Effector memory CD4-positive, alpha-beta T cell (primary cell): ENCODE measurements around the gene MLLT3.

Source experiments
- DNase-seq, 3 donors: peaks; one replicate each; pipeline ENCODE4 v3.0.0-alpha.2; 2020
- H3K27ac ChIP-seq: 2 replicates; pipeline ENCODE4 v1.7.0; 2013; ENCODE audit warnings: mild to moderate bottlenecking, low read length, moderate library complexity; ENCODE audit not compliant: insufficient read depth, poor library complexity, severe bottlenecking
- H3K27me3 ChIP-seq: replicated peaks from 2 replicates; pipeline ENCODE4 v1.7.0; 2013; ENCODE audit warnings: mild to moderate bottlenecking, low read length; ENCODE audit not compliant: insufficient read depth, control insufficient read depth, poor library complexity, severe bottlenecking
- H3K36me3 ChIP-seq: 2 replicates; pipeline ENCODE4 v1.7.0; 2013; ENCODE audit warnings: mild to moderate bottlenecking, low read length, moderate library complexity; ENCODE audit not compliant: control insufficient read depth, insufficient read depth
- H3K4me1 ChIP-seq: 2 replicates; pipeline ENCODE4 v1.7.0; 2013; ENCODE audit warnings: low read length, mild to moderate bottlenecking; ENCODE audit not compliant: control insufficient read depth, insufficient read depth, poor library complexity, severe bottlenecking
- H3K4me3 ChIP-seq: 2 replicates; pipeline ENCODE4 v1.7.0; 2013; ENCODE audit warnings: low read length, low read depth, mild to moderate bottlenecking; ENCODE audit not compliant: insufficient read depth, poor library complexity, severe bottlenecking
- H3K9me3 ChIP-seq: 2 replicates; pipeline ENCODE4 v1.7.0; 2013; ENCODE audit warnings: mild to moderate bottlenecking, low read length, moderate library complexity; ENCODE audit not compliant: control insufficient read depth

Gene MLLT3

GRCh38 chr9:20630241-20630943 lies 8.1 kb upstream of the MLLT3 start:
- H3K9me3 ChIP-seq, result no peaks in the 10 kb centered on the region
- H3K36me3 ChIP-seq, result no peaks in the 10 kb centered on the region
- no peak overlapping the region for H3K4me3 ChIP-seq
- H3K27ac ChIP-seq, result no peak overlapping the region
- H3K27me3 ChIP-seq, result no peaks in the 10 kb centered on the region
- no peaks in the 10 kb centered on the region for H3K4me1 ChIP-seq
- DNase-seq, result no peak

GRCh38 chr9:20625003-20625349 lies 2.7 kb upstream of the MLLT3 start:
- Histone ChIP-seq H3K4me3 (no peak overlapping the region), H3K9me3 (no peaks in the 10 kb centered on the region), H3K36me3 (no peaks in the 10 kb centered on the region), H3K27ac (no peak overlapping the region), H3K27me3 (no peaks in the 10 kb centered on the region), H3K4me1 (peaks cover 11% of the 10 kb centered on the region)
- no peak for DNase-seq

GRCh38 chr9:20624201-20625002 lies 2.1 kb upstream of the MLLT3 start:
- peak in 1 of 3 donors; percentile 1 for DNase-seq
- no peaks in the 10 kb centered on the region for H3K36me3 ChIP-seq
- no peaks in the 10 kb centered on the region for H3K27me3 ChIP-seq
- H3K27ac ChIP-seq, result peak overlapping the region; percentile 82
- peak overlapping the region; percentile 83 for H3K4me3 ChIP-seq
- H3K4me1 ChIP-seq, result peaks cover 11% of the 10 kb centered on the region
- H3K9me3 ChIP-seq, result no peaks in the 10 kb centered on the region

GRCh38 chr9:20623748-20624124 lies 1.4 kb upstream of the MLLT3 start:
- no peak for DNase-seq
- H3K36me3 ChIP-seq, result no peaks in the 10 kb centered on the region
- H3K27me3 ChIP-seq, result no peaks in the 10 kb centered on the region
- no peaks in the 10 kb centered on the region for H3K9me3 ChIP-seq
- peak overlapping the region; percentile 83 for H3K4me3 ChIP-seq
- peaks cover 13% of the 10 kb centered on the region for H3K4me1 ChIP-seq
- peak overlapping the region; percentile 82 for H3K27ac ChIP-seq

GRCh38 chr9:20623021-20623747 lies 885 bp upstream of the MLLT3 start:
- H3K4me1 ChIP-seq, result peaks cover 18% of the 10 kb centered on the region
- peak overlapping the region; percentile 83 for H3K4me3 ChIP-seq
- peak; percentile 49 to 66 (median 63) for DNase-seq
- no peaks in the 10 kb centered on the region for H3K27me3 ChIP-seq
- H3K27ac ChIP-seq, result peak overlapping the region; percentile 82
- H3K9me3 ChIP-seq, result no peaks in the 10 kb centered on the region
- H3K36me3 ChIP-seq, result no peaks in the 10 kb centered on the region

GRCh38 chr9:20621471-20622329 lies 599 bp downstream of the MLLT3 start:
- peak; percentile 56 to 67 (median 62) for DNase-seq

GRCh38 chr9:20620650-20621470 lies 1.4 kb downstream of the MLLT3 start:
- Histone ChIP-seq H3K27me3 (no peaks in the 10 kb centered on the region), H3K9me3 (no peaks in the 10 kb centered on the region)
- peak; percentile 17 to 50 (median 36) for DNase-seq

More at GRCh38 chr9:20621471-20622329, 599 bp downstream of the MLLT3 start:
- Histone ChIP-seq H3K27ac (peak overlapping the region; percentile 82), H3K27me3 (no peaks in the 10 kb centered on the region), H3K9me3 (no peaks in the 10 kb centered on the region), H3K4me3 (peak overlapping the region; percentile 83), H3K4me1 (peaks cover 18% of the 10 kb centered on the region), H3K36me3 (no peaks in the 10 kb centered on the region)

GRCh38 chr9:20619487-20620200 lies 2.7 kb downstream of the MLLT3 start:
- H3K4me1 ChIP-seq, result peaks cover 16% of the 10 kb centered on the region
- H3K4me3 ChIP-seq, result peak overlapping the region; percentile 83
- DNase-seq, result no peak
- no peaks in the 10 kb centered on the region for H3K36me3 ChIP-seq
- no peak overlapping the region for H3K27ac ChIP-seq
- H3K27me3 ChIP-seq, result no peaks in the 10 kb centered on the region
- no peaks in the 10 kb centered on the region for H3K9me3 ChIP-seq

More at GRCh38 chr9:20620650-20621470, 1.4 kb downstream of the MLLT3 start:
- Histone ChIP-seq H3K36me3 (no peaks in the 10 kb centered on the region), H3K27ac (peak overlapping the region; percentile 82), H3K4me1 (peaks cover 18% of the 10 kb centered on the region), H3K4me3 (peak overlapping the region; percentile 83)
